Measurements from ENCODE around the gene STK4. TPM values are rescaled to one million over a fixed set of nuclear protein-coding genes. Genes with fewer than 3 reads are reported as not detected.

The STK4 gene
- total RNA-seq, 1 experiment from 2014 or later = 74.7 TPM

DNA sequence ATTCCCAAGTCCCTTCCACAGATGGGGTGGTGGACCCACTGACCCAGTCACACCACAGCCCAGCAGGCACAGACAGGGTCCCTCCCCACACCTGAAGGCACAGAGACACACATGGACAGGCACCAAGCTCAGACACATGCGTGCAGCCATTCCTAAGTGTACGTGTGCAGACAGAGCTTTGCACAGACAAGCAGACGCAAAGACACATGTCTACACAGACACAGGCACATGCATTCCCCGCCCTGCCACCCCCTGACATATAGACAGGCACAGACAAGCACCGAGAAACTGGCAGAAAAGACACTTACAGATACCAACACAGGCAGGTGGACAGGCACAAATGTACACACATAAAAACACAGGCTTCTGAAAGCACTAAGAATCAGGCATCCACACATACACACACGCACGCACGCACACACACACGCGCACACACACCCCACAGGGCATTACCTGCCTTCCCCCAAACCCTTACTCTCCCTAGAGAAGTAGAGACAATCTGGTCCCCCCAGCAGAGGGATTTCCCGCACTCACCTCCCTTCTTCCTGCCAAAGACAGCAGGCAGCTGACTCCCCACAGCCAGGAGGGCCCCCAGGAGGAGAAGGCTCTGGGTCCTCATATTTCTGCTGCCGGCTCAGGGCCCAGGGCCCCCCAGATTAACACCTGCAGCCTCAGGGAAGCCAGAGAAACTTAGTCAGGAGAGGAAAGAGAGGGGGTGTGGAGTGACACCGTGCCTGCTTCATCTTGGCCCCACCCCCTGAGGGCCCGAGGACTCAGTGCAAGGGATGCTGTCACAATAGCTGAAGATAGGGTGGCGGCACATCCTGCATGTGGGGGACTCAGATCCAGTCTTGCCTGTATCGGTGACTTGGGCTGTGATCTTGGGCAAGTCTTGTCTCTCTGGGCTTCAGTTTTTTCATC is 148.4 kb downstream of the STK4 start, which contains the start of gene WFDC5:
Gene WFDC5 (minus strand): TSS at position 710 of the 921 bp plus-strand sequence. CDS start 91 bp downstream, at position 619.
- CTCF ChIA-PET = interaction anchor here (5.4 to 5.8 kb wide), 2 partner anchors 19 to 71 kb away, joined by 42 to 71 read pairs; no protein-coding TSS in a partner anchor
- intact Hi-C loops (cut with micrococcal nuclease; ENCODE audit: unreplicated experiment) = no loop called here
- Mint-ChIP-seq H3K36me3 (ENCODE audit: insufficient read depth, unreplicated experiment) (no peaks in the 10 kb centered on the region), H3K27me3 (ENCODE audit: insufficient read depth, unreplicated experiment) (peaks cover 6% of the 10 kb centered on the region), H3K4me1 (ENCODE audit: low read depth, unreplicated experiment) (peaks cover under 1% of the 10 kb centered on the region), H3K9me3 (ENCODE audit: unreplicated experiment) (no peaks in the 10 kb centered on the region), H3K4me3 (ENCODE audit: unreplicated experiment) (no peak within 1 kb of the TSS), H3K27ac (ENCODE audit: unreplicated experiment) (no peak within 1 kb of the TSS)
- BruUV-seq (replicated peaks) = no TSS peak
- no peak for DNase-seq
- TF ChIP-seq, protein P1, sequence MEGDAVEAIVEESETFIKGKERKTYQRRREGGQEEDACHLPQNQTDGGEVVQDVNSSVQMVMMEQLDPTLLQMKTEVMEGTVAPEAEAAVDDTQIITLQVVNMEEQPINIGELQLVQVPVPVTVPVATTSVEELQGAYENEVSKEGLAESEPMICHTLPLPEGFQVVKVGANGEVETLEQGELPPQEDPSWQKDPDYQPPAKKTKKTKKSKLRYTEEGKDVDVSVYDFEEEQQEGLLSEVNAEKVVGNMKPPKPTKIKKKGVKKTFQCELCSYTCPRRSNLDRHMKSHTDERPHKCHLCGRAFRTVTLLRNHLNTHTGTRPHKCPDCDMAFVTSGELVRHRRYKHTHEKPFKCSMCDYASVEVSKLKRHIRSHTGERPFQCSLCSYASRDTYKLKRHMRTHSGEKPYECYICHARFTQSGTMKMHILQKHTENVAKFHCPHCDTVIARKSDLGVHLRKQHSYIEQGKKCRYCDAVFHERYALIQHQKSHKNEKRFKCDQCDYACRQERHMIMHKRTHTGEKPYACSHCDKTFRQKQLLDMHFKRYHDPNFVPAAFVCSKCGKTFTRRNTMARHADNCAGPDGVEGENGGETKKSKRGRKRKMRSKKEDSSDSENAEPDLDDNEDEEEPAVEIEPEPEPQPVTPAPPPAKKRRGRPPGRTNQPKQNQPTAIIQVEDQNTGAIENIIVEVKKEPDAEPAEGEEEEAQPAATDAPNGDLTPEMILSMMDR (IDR thresholded peaks at IDR 0.05; ENCODE audit: insufficient read depth in 1 of 2, low read depth in 1 of 2, low read length in 1 of 2, severe bottlenecking in 1 of 2, unreplicated experiment in 1 of 2) = no peak
- POLR2A ChIA-PET = no interaction called here
- no peaks in the 10 kb centered on the region for H3K27me3 ChIP-seq (replicated peaks; ENCODE audit: control insufficient read depth, insufficient read depth, low read length)
- no peaks in the 10 kb centered on the region for H3K4me1 ChIP-seq
- H3K4me3 ChIP-seq (ENCODE audit: low read depth, low read length) = no peak within 1 kb of the TSS
- no peaks in the 10 kb centered on the region for H3K9me3 ChIP-seq
- no peaks in the 10 kb centered on the region for H3K36me3 ChIP-seq (ENCODE audit: control insufficient read depth, insufficient read depth, low read length)

DNA sequence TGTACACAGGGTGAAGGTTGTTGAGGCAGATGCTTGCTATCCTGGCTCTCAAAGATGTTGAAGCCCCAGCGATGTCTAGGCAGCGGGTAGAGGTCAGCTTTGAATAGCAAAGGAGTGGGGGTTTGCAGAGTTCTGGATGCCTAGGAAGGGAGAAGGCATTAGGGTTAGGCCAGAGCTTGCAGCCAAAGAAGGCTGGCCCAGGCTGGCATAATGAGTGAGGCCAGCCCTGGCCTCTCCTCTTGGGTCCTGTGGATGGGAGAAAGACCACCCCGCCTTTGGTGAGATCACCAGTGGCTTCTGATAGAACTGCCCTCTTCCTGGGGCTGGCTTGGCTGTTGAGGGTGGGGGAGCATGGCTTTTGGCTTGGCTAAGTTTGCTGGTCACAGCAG is 149.1 kb downstream of the STK4 start:
- no peaks in the 10 kb centered on the region for H3K4me1 ChIP-seq
- CTCF ChIA-PET = interaction anchor here (1.2 kb wide), 1 partner anchor 71 kb away, joined by 3 read pairs; no protein-coding TSS in a partner anchor
- no peaks in the 10 kb centered on the region for H3K36me3 ChIP-seq (ENCODE audit: control insufficient read depth, insufficient read depth, low read length)
- no peaks in the 10 kb centered on the region for H3K9me3 Mint-ChIP-seq (ENCODE audit: unreplicated experiment)
- H3K27me3 Mint-ChIP-seq (ENCODE audit: insufficient read depth, unreplicated experiment) = peaks cover 9% of the 10 kb centered on the region
- no peak for DNase-seq
- no peaks in the 10 kb centered on the region for H3K9me3 ChIP-seq
- H3K36me3 Mint-ChIP-seq (ENCODE audit: insufficient read depth, unreplicated experiment) = no peaks in the 10 kb centered on the region
- H3K27ac Mint-ChIP-seq (ENCODE audit: unreplicated experiment) = no peak overlapping the region
- no TSS peak for BruUV-seq (replicated peaks)
- H3K4me1 Mint-ChIP-seq (ENCODE audit: low read depth, unreplicated experiment) = no peaks in the 10 kb centered on the region
- no peak overlapping the region for H3K4me3 Mint-ChIP-seq (ENCODE audit: unreplicated experiment)
- H3K27me3 ChIP-seq (replicated peaks; ENCODE audit: control insufficient read depth, insufficient read depth, low read length) = no peaks in the 10 kb centered on the region
- TF ChIP-seq, protein P1 (IDR thresholded peaks at IDR 0.05; ENCODE audit: insufficient read depth in 1 of 2, low read depth in 1 of 2, low read length in 1 of 2, severe bottlenecking in 1 of 2, unreplicated experiment in 1 of 2) = no peak
- no peak overlapping the region for H3K4me3 ChIP-seq (ENCODE audit: low read depth, low read length)
- POLR2A ChIA-PET = no interaction called here
- intact Hi-C loops (cut with micrococcal nuclease; ENCODE audit: unreplicated experiment) = no loop called here

DNA sequence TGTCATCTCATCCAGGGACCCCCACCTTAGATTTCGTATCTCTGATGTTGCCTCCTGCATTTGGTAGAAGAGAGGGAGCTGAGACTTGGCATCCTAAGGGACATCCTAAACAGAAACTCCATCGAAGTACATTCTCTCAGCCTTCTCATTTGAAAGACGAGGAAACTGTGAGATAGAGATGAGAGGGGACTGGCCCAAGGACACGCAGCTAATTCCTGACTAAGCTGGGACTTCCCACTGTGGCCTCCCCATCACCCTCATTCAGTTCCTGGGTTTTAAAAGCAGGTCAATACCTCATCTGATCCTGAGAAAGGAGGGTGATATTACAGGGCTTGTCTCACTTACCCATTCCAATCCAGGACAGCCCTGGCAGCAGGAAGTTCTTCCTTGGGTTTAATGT is 149.5 kb downstream of the STK4 start:
- H3K27me3 ChIP-seq (replicated peaks; ENCODE audit: control insufficient read depth, insufficient read depth, low read length) = no peaks in the 10 kb centered on the region
- H3K4me3 ChIP-seq (ENCODE audit: low read depth, low read length) = no peak overlapping the region
- H3K4me1 Mint-ChIP-seq (ENCODE audit: low read depth, unreplicated experiment) = no peaks in the 10 kb centered on the region
- H3K36me3 Mint-ChIP-seq (ENCODE audit: insufficient read depth, unreplicated experiment) = no peaks in the 10 kb centered on the region
- intact Hi-C loops (cut with micrococcal nuclease; ENCODE audit: unreplicated experiment) = no loop called here
- H3K27ac Mint-ChIP-seq (ENCODE audit: unreplicated experiment) = no peak overlapping the region
- no peaks in the 10 kb centered on the region for H3K4me1 ChIP-seq
- ChIA-PET CTCF (interaction anchor here (1.2 kb wide), 1 partner anchor 72 kb away, joined by 3 read pairs; no protein-coding TSS in a partner anchor), POLR2A (no interaction called here)
- peaks cover 10% of the 10 kb centered on the region for H3K27me3 Mint-ChIP-seq (ENCODE audit: insufficient read depth, unreplicated experiment)
- TF ChIP-seq, protein P1 (IDR thresholded peaks at IDR 0.05; ENCODE audit: insufficient read depth in 1 of 2, low read depth in 1 of 2, low read length in 1 of 2, severe bottlenecking in 1 of 2, unreplicated experiment in 1 of 2) = no peak
- no TSS peak for BruUV-seq (replicated peaks)
- H3K9me3 Mint-ChIP-seq (ENCODE audit: unreplicated experiment) = no peaks in the 10 kb centered on the region
- H3K4me3 Mint-ChIP-seq (ENCODE audit: unreplicated experiment) = no peak overlapping the region
- H3K36me3 ChIP-seq (ENCODE audit: control insufficient read depth, insufficient read depth, low read length) = no peaks in the 10 kb centered on the region
- DNase-seq = no peak
- no peaks in the 10 kb centered on the region for H3K9me3 ChIP-seq
